Prostate gland (tissue), 2 donors: ENCODE measurements around the gene ZGPAT. TPM values are rescaled to one million over a fixed set of nuclear protein-coding genes. Genes with fewer than 3 reads are reported as not detected.

Source experiments
- DNase-seq: peaks from one replicate; pipeline ENCODE4 v3.0.0-alpha.2; 2019; ENCODE audit warnings: low spot score
- H3K27ac ChIP-seq, 2 donors: fragments of 200-600 bp; sonication (generic); 2 replicates each; pipeline ENCODE4 v1.5.1; 2017 to 2019
- H3K27me3 ChIP-seq: fragments of 200-600 bp; sonication (generic); replicated peaks from 2 replicates; pipeline ENCODE4 v1.5.1; 2019; ENCODE audit not compliant: insufficient read depth
- H3K36me3 ChIP-seq, 2 donors: fragments of 200-600 bp; sonication (generic); 1 replicate in 1 of 2; 2 replicates in 1 of 2; pipeline versions ENCODE4 v1.5.1 to v1.8.1; 2017 to 2019
- H3K4me1 ChIP-seq: fragments of 200-600 bp; sonication (generic); replicated peaks from 2 replicates; pipeline ENCODE4 v1.5.1; 2019
- H3K4me3 ChIP-seq, 2 donors: fragments of 200-600 bp; sonication (generic); 2 replicates each; pipeline ENCODE4 v1.5.1; 2017 to 2019
- H3K9me3 ChIP-seq: fragments of 200-600 bp; sonication (generic); 2 replicates; pipeline ENCODE4 v1.5.1; 2017
- POLR2A ChIP-seq: fragments of 450-650 bp; IDR thresholded peaks from one replicate; pipeline ENCODE4 v1.6.1; 2016; ENCODE audit warnings: antibody characterized with exemption, mild to moderate bottlenecking
- POLR2AphosphoS5 ChIP-seq: sonication (generic); formaldehyde crosslinking; IDR thresholded peaks from one replicate; pipeline ENCODE4 v1.6.1; 2017; ENCODE audit warnings: antibody characterized with exemption
- WGBS: methylation state at CpG from one replicate; pipeline ENCODE4 v1.1.5; 2018; 5-methylcytosine and 5-hydroxymethylcytosine counted together
- intact Hi-C: fragments of 100-400 bp; cut with DNase I; formaldehyde crosslinking; loops from one replicate; pipeline ENCODE4 v1.14.2; 2022
- small RNA-seq, 2 donors: library from RNA; depleted of rRNA; stranded (forward); fragments of <200 nt; gene quantifications; one replicate each; pipeline ENCODE3, GENCODE V24; 2016
- total RNA-seq, 2 donors: library from RNA; depleted of rRNA; stranded (reverse); fragments of >200 nt; gene quantifications; one replicate each; pipeline ENCODE4 v1.1.0, GENCODE V29; 2016
- TF ChIP-seq, protein P1 (sequence below), 4 experiments: fragments of 200-600 bp in 2 of 4; fragments of 450-650 bp in 2 of 4; sonication (generic) in 2 of 4; IDR thresholded peaks; 1 replicate in 3 of 4; 2 replicates in 1 of 4; pipeline ENCODE4 v1.5.1; 2016 to 2019; ENCODE audit warnings: antibody characterized with exemption in 4 of 4, mild to moderate bottlenecking in 2 of 4, moderate library complexity in 2 of 4

Gene ZGPAT
- total RNA-seq, 2 donors from 2014 or later, result 29.3 to 55.5 TPM

DNA sequence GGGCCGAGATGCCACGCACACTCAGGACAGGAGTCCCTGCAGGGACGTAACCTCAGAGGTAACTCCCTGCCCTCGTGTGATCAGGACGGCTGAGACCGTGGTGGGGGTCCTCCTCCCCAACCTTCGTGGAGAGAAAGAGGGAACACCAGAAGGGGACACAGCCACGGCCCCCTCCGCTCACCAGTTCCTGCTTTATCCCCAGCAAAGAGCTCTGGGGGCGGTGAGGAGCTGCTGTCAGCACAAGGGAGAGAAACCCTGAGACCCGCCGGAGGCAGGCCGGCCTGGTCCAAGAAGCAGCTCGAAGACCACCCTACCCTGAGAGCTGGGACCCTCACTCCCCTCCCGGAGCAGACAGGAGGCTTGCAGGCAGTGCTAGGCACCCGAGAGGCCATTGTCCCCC is 76.1 kb downstream of the ZGPAT start:
- intact Hi-C loops, result no loop called here
- DNase-seq, result no peak
- Histone ChIP-seq H3K27ac (no peak overlapping the region), H3K4me3 (no peak overlapping the region), H3K27me3 (no peaks in the 10 kb centered on the region), H3K9me3 (no peaks in the 10 kb centered on the region), H3K4me1 (no peaks in the 10 kb centered on the region), H3K36me3 (no peaks in the 10 kb centered on the region)
- WGBS, result 83% methylated on average over 15 of the region's 16 CpGs
- TF ChIP-seq POLR2A, result no peak
- TF ChIP-seq, protein P1, sequence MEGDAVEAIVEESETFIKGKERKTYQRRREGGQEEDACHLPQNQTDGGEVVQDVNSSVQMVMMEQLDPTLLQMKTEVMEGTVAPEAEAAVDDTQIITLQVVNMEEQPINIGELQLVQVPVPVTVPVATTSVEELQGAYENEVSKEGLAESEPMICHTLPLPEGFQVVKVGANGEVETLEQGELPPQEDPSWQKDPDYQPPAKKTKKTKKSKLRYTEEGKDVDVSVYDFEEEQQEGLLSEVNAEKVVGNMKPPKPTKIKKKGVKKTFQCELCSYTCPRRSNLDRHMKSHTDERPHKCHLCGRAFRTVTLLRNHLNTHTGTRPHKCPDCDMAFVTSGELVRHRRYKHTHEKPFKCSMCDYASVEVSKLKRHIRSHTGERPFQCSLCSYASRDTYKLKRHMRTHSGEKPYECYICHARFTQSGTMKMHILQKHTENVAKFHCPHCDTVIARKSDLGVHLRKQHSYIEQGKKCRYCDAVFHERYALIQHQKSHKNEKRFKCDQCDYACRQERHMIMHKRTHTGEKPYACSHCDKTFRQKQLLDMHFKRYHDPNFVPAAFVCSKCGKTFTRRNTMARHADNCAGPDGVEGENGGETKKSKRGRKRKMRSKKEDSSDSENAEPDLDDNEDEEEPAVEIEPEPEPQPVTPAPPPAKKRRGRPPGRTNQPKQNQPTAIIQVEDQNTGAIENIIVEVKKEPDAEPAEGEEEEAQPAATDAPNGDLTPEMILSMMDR (IDR thresholded peaks at IDR 0.05), result no peak
- TF ChIP-seq POLR2AphosphoS5, result no peak

DNA sequence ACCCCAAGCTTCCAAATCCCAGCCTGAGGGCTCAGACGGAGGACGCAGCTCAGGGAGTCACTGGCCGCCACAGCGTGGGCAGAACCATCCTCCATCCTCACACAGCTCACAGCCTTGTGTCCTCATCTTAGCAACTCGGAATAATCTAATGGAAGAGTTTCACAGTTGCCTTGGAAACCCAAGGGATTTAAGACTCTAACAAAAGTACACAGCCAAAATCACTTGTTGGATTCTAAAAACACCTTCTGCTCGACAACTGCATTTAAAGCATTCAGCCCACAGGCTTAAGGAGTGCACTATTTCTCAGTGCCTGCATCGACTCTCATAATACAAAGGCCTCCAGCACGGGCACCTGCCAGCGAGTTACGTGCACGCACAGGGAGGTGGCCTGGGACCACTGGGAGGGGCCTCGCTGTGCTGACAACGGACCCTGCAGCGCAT is 77.9 kb downstream of the ZGPAT start:
- H3K27ac ChIP-seq, result no peak overlapping the region
- intact Hi-C loops, result loop anchor here (5.0 kb wide), 1 partner anchor 77 kb away; the partner anchor contains the start of gene ABHD16B
- 70% methylated on average over 14 of the region's 14 CpGs for WGBS
- no peaks in the 10 kb centered on the region for H3K9me3 ChIP-seq
- no peak for DNase-seq
- TF ChIP-seq POLR2A (no peak), POLR2AphosphoS5 (no peak)
- TF ChIP-seq, protein P1 (IDR thresholded peaks at IDR 0.05), result no peak
- H3K4me1 ChIP-seq, result no peaks in the 10 kb centered on the region
- no peaks in the 10 kb centered on the region for H3K27me3 ChIP-seq
- H3K4me3 ChIP-seq, result no peak overlapping the region
- no peaks in the 10 kb centered on the region for H3K36me3 ChIP-seq

Small RNA genes within 50 kb of the gene (small RNA-seq; reads per million reads assigned to genes)
- gene LIME1 (0 reads per million in 2 donors), gene TNFRSF6B (0 reads per million in 2 donors)

Other genes starting within 250 kb of the ZGPAT start
- gene KCNQ2, start 235.4 kb upstream of the ZGPAT start, total RNA-seq, result 10 to 100 TPM in 1 of 2 donors, under 1 TPM in 1; 0.46 to 35.6 TPM
- gene EEF1A2, start 209.0 kb upstream of the ZGPAT start, total RNA-seq, result 10 to 100 TPM; 13.4 to 20.9 TPM
- gene PPDPF, start 187.3 kb upstream of the ZGPAT start, total RNA-seq, result 100 to 1,000 TPM; 602 to 609 TPM
- gene PTK6, start 170.7 kb upstream of the ZGPAT start, total RNA-seq, result 1 to 10 TPM in 1 of 2 donors, under 1 TPM in 1; 0.77 to 1.1 TPM
- gene SRMS, start 160.3 kb upstream of the ZGPAT start, total RNA-seq, result 1 to 10 TPM in 1 of 2 donors, under 1 TPM in 1; 0.34 to 1.6 TPM
- gene FNDC11, start 153.9 kb upstream of the ZGPAT start, total RNA-seq, result 10 to 100 TPM in 1 of 2 donors, 1 to 10 TPM in 1; 1.8 to 12.1 TPM
- 10 to 100 TPM; 37.1 to 46.1 TPM for gene HELZ2, start 133.8 kb upstream of the ZGPAT start, total RNA-seq
- 10 to 100 TPM; 18.4 to 27.9 TPM for gene GMEB2, start 80.9 kb upstream of the ZGPAT start, total RNA-seq
- gene STMN3, start 54.6 kb upstream of the ZGPAT start, total RNA-seq, result 10 to 100 TPM; 21.2 to 24.5 TPM
- 10 to 100 TPM; 21.8 to 42.6 TPM for gene RTEL1, start 49.7 kb upstream of the ZGPAT start, total RNA-seq
- gene TNFRSF6B, start 11.4 kb upstream of the ZGPAT start, total RNA-seq, result 10 to 100 TPM in 1 of 2 donors, 1 to 10 TPM in 1; 6.7 to 12.2 TPM
- gene ARFRP1, start 63 bp upstream of the ZGPAT start, total RNA-seq, result 10 to 100 TPM; 36.8 to 50.8 TPM
- 10 to 100 TPM; 35.0 to 44.4 TPM for gene LIME1, start 28.6 kb downstream of the ZGPAT start, total RNA-seq
- gene SLC2A4RG, start 31.7 kb downstream of the ZGPAT start, total RNA-seq, result 100 to 1,000 TPM; 140 to 155 TPM
- 10 to 100 TPM in 1 of 2 donors, 1 to 10 TPM in 1; 7.9 to 12.2 TPM for gene ZBTB46, start 123.2 kb downstream of the ZGPAT start, total RNA-seq
- 1 to 10 TPM in 1 of 2 donors, not detected in 1; 1.6 TPM for gene ABHD16B, start 153.5 kb downstream of the ZGPAT start, total RNA-seq
- gene TPD52L2, start 157.2 kb downstream of the ZGPAT start, total RNA-seq, result 100 to 1,000 TPM; 105 to 127 TPM
- 10 to 100 TPM; 44.4 to 66.6 TPM for gene DNAJC5, start 187.1 kb downstream of the ZGPAT start, total RNA-seq
- 10 to 100 TPM; 46.6 to 66.2 TPM for gene UCKL1, start 248.4 kb downstream of the ZGPAT start, total RNA-seq